Sigmoid colon (tissue), 7 donors: ENCODE data around the gene BCL2L15. TPM values are rescaled to one million over a fixed set of nuclear protein-coding genes. Genes with fewer than 3 reads are reported as not detected.

Experiments
- DNase-seq: peaks from one replicate; pipeline ENCODE4 v3.0.0-alpha.2; 2019
- H3K27ac ChIP-seq, 4 donors: fragments of 200-600 bp; sonication (generic); one replicate each; pipeline ENCODE4 v1.5.1; 2016 to 2019; ENCODE audit warnings: mild to moderate bottlenecking in 1 of 4
- H3K27me3 ChIP-seq, 3 donors: fragments of 200-600 bp; sonication (generic); one replicate each; pipeline ENCODE4 v1.5.1; 2019; ENCODE audit warnings: mild to moderate bottlenecking in 1 of 3
- H3K36me3 ChIP-seq, 4 donors: fragments of 200-600 bp; sonication (generic); one replicate each; pipeline ENCODE4 v1.5.1; 2016 to 2019
- H3K4me1 ChIP-seq, 4 donors: fragments of 200-600 bp; sonication (generic); one replicate each; pipeline ENCODE4 v1.5.1; 2017 to 2019
- H3K4me3 ChIP-seq, 4 donors: fragments of 200-600 bp; sonication (generic); one replicate each; pipeline ENCODE4 v1.5.1; 2017 to 2019; ENCODE audit warnings: mild to moderate bottlenecking in 2 of 4, moderate library complexity in 1 of 4
- H3K9me3 ChIP-seq, 4 donors: fragments of 200-600 bp in 3 of 4; sonication (generic) in 3 of 4; one replicate each; pipeline versions ENCODE4 v1.5.1 to v1.6.1; 2013 to 2019
- EP300 ChIP-seq, 4 donors: sonication (generic); formaldehyde crosslinking; IDR thresholded peaks; one replicate each; pipeline ENCODE4 v1.6.1; 2017; ENCODE audit warnings: antibody characterized with exemption in 4 of 4
- POLR2A ChIP-seq, 2 donors: fragments of 450-650 bp; IDR thresholded peaks; one replicate each; pipeline ENCODE4 v1.6.1; 2016; ENCODE audit warnings: antibody characterized with exemption in 2 of 2, mild to moderate bottlenecking in 2 of 2, moderate library complexity in 2 of 2
- POLR2AphosphoS5 ChIP-seq, 4 donors: sonication (generic); formaldehyde crosslinking; IDR thresholded peaks; one replicate each; pipeline ENCODE4 v1.6.1; 2017; ENCODE audit warnings: antibody characterized with exemption in 4 of 4
- WGBS, 2 donors: extraction: QIAGEN DNeasy Blood & Tissue Kit; methylation state at CpG; one replicate each; pipeline ENCODE4 v1.1.7; 2013; 5-methylcytosine and 5-hydroxymethylcytosine counted together
- intact Hi-C: fragments of 100-400 bp; cut with DNase I; formaldehyde crosslinking; loops from one replicate; pipeline ENCODE4 v1.15.1; 2023
- polyA plus RNA-seq, 3 donors: library from polyadenylated mRNA; stranded (reverse); fragments of 200-250 nt; gene quantifications; one replicate each; pipeline ENCODE4 v1.2.3, GENCODE V29; 2013
- total RNA-seq, 4 donors: library from RNA; depleted of rRNA; stranded (reverse); fragments of >200 nt; gene quantifications; one replicate each; pipeline ENCODE4 v1.1.0, GENCODE V29; 2016
- TF ChIP-seq, protein P1 (sequence below), 4 experiments: fragments of 450-650 bp in 3 of 4; fragments of 200-600 bp in 1 of 4; IDR thresholded peaks; one replicate each; pipeline ENCODE4 v1.5.1; 2016 to 2019; ENCODE audit warnings: antibody characterized with exemption in 4 of 4, mild to moderate bottlenecking in 3 of 4, moderate library complexity in 2 of 4
- donor health status: healthy with polysubstance abuse.
- donor health status: Bipolar disorder and iron deficiency.
- donor health status: healthy.

Gene BCL2L15
- total and polyA plus RNA-seq, 7 donors: under 0.01 to 87.9 (median 0.49) TPM

GRCh38 chr1:113890816-113891215, 3.4 kb upstream of the BCL2L15 start:
- 61 to 68% methylated on average over 2 of the region's 2 CpGs for WGBS, 2 donors

GRCh38 chr1:113886417-113887401, 672 bp downstream of the BCL2L15 start:
- Histone ChIP-seq H3K27ac (no peak overlapping the region), H3K4me3 (no peak overlapping the region), H3K4me1 (no peaks in the 10 kb centered on the region), H3K9me3 (no peaks in the 10 kb centered on the region), H3K27me3 (no peaks in the 10 kb centered on the region), H3K36me3 (no peaks in the 10 kb centered on the region)
- 19 to 71% methylated on average over 17 of the region's 17 CpGs for WGBS, 2 donors
- intact Hi-C loops: no loop called here
- DNase-seq: no peak
- TF ChIP-seq, protein P1, sequence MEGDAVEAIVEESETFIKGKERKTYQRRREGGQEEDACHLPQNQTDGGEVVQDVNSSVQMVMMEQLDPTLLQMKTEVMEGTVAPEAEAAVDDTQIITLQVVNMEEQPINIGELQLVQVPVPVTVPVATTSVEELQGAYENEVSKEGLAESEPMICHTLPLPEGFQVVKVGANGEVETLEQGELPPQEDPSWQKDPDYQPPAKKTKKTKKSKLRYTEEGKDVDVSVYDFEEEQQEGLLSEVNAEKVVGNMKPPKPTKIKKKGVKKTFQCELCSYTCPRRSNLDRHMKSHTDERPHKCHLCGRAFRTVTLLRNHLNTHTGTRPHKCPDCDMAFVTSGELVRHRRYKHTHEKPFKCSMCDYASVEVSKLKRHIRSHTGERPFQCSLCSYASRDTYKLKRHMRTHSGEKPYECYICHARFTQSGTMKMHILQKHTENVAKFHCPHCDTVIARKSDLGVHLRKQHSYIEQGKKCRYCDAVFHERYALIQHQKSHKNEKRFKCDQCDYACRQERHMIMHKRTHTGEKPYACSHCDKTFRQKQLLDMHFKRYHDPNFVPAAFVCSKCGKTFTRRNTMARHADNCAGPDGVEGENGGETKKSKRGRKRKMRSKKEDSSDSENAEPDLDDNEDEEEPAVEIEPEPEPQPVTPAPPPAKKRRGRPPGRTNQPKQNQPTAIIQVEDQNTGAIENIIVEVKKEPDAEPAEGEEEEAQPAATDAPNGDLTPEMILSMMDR (IDR thresholded peaks at IDR 0.05): no peak
- TF ChIP-seq POLR2A (IDR thresholded peaks at IDR 0.05) (no peak), POLR2AphosphoS5 (IDR thresholded peaks at IDR 0.05) (no peak), EP300 (IDR thresholded peaks at IDR 0.05) (no peak)

More at GRCh38 chr1:113890816-113891215, 3.4 kb upstream of the BCL2L15 start:
- Histone ChIP-seq H3K4me3 (no peak overlapping the region), H3K9me3 (no peaks in the 10 kb centered on the region), H3K4me1 (no peaks in the 10 kb centered on the region), H3K36me3 (peaks cover 0 to 19% (median 4%) of the 10 kb centered on the region in 4 donors), H3K27me3 (no peaks in the 10 kb centered on the region), H3K27ac (no peak overlapping the region)
- intact Hi-C loops: no loop called here
- no peak for DNase-seq
- TF ChIP-seq POLR2AphosphoS5 (IDR thresholded peaks at IDR 0.05) (no peak), EP300 (IDR thresholded peaks at IDR 0.05) (no peak), POLR2A (IDR thresholded peaks at IDR 0.05) (no peak)
- TF ChIP-seq, protein P1 (IDR thresholded peaks at IDR 0.05): no peak

GRCh38 chr1:113881661-113882060, 5.7 kb downstream of the BCL2L15 start:
- no peaks in the 10 kb centered on the region for H3K9me3 ChIP-seq
- 83 to 85% methylated on average over 2 of the region's 2 CpGs for WGBS, 2 donors

DNA sequence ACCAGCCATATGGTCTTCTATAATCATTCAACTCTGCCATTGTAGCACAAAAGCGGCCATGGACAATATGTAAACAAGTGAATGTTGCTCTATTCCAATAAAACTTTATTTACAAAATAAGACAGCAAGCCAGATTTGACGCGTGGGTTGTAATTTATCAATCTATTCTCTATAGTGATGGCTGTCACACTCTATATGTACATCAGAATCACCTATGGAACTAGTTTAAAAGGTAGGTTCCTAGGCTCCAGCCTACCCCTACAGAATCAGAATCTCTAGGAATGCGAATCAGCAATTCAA, 7.7 kb downstream of the BCL2L15 start:
- no peak for DNase-seq
- no peaks in the 10 kb centered on the region for H3K9me3 ChIP-seq
- H3K27me3 ChIP-seq: no peaks in the 10 kb centered on the region
- intact Hi-C loops: no loop called here
- 84 to 85% methylated on average over 4 of the region's 4 CpGs for WGBS, 2 donors
- H3K27ac ChIP-seq: no peak overlapping the region
- H3K36me3 ChIP-seq: no peaks in the 10 kb centered on the region
- TF ChIP-seq POLR2A (IDR thresholded peaks at IDR 0.05): no peak
- TF ChIP-seq POLR2AphosphoS5 (IDR thresholded peaks at IDR 0.05): no peak
- TF ChIP-seq, protein P1 (IDR thresholded peaks at IDR 0.05): no peak
- TF ChIP-seq EP300 (IDR thresholded peaks at IDR 0.05): no peak
- H3K4me3 ChIP-seq: no peak overlapping the region
- H3K4me1 ChIP-seq: no peaks in the 10 kb centered on the region

More at GRCh38 chr1:113881661-113882060, 5.7 kb downstream of the BCL2L15 start:
- TF ChIP-seq POLR2AphosphoS5 (IDR thresholded peaks at IDR 0.05): no peak
- TF ChIP-seq EP300 (IDR thresholded peaks at IDR 0.05): no peak
- TF ChIP-seq, protein P1 (IDR thresholded peaks at IDR 0.05): no peak
- TF ChIP-seq POLR2A (IDR thresholded peaks at IDR 0.05): no peak
- Histone ChIP-seq H3K27me3 (no peaks in the 10 kb centered on the region), H3K27ac (no peak overlapping the region), H3K36me3 (no peaks in the 10 kb centered on the region), H3K4me3 (no peak overlapping the region), H3K4me1 (no peaks in the 10 kb centered on the region)
- intact Hi-C loops: no loop called here
- no peak for DNase-seq
